Measurements from ENCODE around the gene TOMM5.
"Not testable (repeated sequence)": the region's sequence is repeated elsewhere in the genome, so short reads cannot be mapped to it uniquely, and the experiment has no call there.

TOMM5 gene

DNA sequence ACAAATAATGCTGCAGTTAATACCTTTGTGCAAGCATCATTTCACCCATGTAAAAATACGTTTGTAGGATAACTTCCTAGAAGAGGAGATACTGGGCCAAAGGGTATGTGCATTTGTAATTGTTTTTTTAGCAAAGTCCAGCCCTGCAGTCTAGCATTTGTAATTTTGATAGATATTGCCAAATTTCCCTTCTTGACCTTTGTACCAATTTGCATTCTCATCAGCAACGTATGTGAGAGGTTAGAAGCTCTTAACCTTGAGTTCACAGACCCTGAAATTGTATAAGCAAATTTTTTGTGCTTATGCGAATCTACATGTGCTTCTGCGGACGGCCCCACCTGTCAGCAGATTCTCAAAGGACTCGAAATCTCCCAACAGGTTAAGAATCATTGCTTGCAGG, 18.6 kb upstream of the TOMM5 start:
- DNase-seq: no peak

- no peak for DNase-seq
Measured at GRCh38 chr9:37609735-37610397, 17.5 kb upstream of the TOMM5 start.

DNA sequence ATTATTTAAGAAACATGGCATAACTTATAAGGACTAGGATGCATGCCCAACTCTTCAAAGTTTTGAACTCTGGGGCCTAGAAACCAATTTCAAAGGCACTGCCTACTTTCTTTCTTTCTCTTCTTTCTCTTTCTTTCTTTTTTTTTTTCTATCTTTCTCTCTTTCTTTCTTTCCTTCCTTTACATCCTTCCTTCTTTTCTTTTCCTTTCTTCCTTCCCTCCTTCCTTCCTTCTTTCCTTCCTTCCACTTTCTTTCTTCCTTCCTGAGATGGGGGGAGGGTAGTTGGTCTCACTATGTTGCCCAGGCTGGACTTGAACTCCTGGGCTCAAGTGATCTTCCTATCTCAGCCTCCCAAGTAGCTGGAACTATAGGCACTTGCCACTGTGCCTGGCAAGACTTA, 15.9 kb upstream of the TOMM5 start:
- DNase-seq: no peak

- no peak for DNase-seq
Measured at GRCh38 chr9:37604296-37604695, 11.9 kb upstream of the TOMM5 start.

DNA sequence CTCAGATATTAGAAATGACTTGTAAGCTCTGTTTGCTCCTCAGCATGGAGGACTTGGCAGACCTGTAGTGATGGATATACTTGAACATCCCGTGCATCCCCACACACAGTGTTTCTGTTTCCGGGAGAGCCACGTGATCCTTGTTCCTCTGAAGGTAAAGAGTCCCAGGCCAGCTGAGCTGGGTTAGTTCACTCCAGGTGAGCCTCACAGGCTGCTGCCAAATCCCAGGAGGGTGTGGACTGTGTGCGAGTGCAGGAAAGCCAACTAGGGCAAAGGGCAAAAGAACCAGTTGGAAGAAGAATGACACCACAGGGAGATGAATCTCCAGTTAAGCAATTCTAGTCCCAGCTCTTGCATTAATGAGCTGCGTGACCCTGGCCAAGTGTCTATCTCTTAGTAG, 10.4 kb upstream of the TOMM5 start:
- DNase-seq: no peak

DNA sequence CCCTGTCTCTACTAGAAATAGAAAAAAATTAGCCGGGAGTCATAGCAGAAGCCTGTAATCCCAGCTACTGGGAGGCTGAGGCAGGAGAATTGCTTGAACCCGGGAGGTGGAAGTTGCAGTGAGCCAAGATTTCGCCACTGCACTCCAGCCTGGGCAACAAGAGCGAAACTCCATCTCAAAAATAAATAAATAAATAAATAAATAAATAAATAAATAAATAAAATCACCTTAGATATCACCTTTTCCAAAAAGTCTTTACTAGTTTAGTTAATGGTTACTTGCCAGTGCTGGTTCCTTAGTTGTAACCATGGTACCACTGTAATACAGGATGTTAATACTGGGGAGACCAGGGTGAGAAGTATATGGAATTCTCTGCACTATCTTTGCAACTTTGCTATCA, 9.7 kb upstream of the TOMM5 start:
- not testable (repeated sequence) for DNase-seq

- DNase-seq: no peak
Measured at GRCh38 chr9:37596504-37596903, 4.1 kb upstream of the TOMM5 start.

DNA sequence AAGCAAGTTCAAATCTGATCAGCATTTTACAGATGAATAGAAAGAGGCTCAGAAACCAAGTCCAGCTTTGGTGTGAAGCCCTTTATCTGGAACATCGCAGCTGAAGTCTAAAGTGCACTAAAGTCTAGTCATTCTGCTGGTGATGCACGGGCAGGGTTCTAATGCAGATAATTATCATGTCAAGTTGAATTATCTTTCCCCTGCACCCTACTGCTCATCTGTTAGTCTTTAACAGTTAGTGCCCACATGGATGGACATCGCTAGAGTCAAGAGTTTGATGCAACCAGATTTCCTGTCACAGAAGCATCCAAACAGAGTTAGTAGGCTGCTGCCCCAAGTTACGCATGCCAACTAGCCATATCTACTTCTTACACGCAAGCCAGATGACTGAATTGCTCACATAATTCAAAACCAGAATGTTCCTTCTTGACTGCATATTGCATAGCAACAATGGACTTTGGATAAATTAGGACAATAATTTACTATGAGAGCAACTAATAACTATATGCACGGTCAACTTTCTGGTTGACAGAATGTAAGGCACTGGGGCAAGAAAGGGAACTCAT, 1.6 kb upstream of the TOMM5 start:
- no peak for DNase-seq

DNA sequence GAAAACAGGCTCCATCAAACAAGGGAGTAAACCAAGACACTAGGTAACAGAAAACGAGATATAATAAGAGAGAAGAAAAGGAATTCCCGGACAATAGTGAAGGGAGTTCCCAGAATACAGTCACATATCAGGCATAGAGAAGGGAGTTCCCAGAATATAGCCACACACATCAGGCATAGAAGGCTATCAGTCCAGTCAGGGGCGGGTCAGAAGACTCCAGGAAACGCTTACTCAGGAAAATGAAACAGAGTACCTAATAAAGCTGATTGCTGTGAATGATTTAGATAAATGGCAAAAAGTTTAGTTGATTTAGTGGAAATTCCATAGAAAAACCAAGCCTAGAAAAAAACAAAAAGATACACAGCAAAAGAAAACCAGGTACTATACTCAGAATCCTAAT, 4.9 kb downstream of the TOMM5 start:
- DNase-seq: no peak

DNA sequence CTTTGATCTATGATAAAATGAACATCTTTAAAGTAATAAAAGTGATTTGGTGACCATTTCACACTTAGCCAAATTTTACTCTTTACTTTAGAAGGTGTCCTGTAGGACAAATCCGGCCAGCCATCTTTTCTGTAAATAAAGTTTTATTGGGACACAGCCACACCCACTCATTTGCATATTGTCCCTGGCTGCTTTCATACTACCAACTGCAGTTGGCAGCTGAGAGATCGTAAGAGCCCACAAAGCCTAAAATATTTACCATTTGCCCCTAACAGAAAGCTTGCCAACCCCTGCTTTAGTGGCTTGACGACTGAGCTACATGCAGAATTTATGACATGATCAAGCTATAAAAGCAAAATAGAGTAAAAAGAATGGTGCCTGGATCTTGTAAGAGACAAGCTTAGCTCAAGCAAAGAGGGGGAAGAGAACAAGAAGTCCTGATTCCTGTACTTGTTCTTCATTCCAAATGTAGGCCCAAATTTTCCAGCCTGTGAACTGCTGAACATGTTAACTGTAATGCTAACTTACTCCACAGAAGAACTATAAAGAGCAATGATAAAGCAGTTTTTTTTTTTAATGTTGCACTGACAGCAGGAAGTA, 8.8 kb downstream of the TOMM5 start:
- DNase-seq: no peak

GRCh38 chr9:37582548-37583157, 9.7 kb downstream of the TOMM5 start:
- peak; percentile 26 for DNase-seq

GRCh38 chr9:37575921-37576721, 16.3 kb downstream of the TOMM5 start, which contains the start of gene FBXO10:
FBXO10 (minus strand) TSS chr9:37576380; CDS start chr9:37541768, 34,612 bp downstream.
- peak; percentile 35 for DNase-seq

- no peak for DNase-seq
Measured at GRCh38 chr9:37575511-37575914, 16.9 kb downstream of the TOMM5 start.

GRCh38 chr9:37575001-37575400, 17.4 kb downstream of the TOMM5 start:
- no peak for DNase-seq

DNA sequence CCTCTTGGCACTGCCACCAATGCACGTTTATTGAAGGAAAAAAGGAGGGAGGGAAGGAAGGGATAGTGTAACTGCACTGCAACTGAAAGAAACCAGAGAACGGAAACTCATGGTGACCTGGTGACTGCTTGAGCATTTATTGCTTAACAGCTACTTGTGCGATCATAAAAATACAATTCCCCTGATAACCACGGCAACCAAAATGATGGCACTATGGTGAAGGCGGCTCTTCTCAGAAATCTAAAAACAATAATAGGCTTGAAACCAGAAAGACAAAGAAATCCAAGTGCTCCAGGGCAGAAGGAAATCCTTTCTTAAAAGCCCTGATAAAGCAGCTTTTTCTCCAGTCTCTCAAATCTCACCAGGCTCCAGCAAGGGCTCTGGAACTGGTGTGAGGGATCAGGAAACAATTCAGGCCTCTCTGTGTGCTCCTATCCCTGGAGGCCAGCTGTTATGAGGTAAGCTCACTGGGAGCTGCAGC, 18.1 kb downstream of the TOMM5 start:
- DNase-seq: no peak

DNA sequence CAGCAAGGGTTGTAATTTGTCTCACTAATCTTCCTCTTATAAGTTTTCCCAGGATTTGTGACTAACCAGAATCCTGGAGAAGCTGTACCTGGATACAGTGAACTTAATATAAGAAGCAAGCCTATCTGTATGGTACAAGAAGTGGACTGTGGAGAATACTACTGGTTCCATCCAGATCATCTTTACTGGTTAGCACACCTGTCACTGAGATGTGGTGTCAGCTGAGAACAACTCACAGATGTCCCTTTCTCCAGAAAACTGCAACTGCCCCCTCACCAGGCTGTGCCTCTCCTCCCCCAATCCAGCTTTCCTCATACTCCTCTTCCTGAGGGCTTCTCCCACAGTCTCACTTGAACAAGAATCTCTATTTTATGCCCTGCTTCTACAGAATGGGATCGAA, 21.1 kb downstream of the TOMM5 start:
- DNase-seq: no peak

DNA sequence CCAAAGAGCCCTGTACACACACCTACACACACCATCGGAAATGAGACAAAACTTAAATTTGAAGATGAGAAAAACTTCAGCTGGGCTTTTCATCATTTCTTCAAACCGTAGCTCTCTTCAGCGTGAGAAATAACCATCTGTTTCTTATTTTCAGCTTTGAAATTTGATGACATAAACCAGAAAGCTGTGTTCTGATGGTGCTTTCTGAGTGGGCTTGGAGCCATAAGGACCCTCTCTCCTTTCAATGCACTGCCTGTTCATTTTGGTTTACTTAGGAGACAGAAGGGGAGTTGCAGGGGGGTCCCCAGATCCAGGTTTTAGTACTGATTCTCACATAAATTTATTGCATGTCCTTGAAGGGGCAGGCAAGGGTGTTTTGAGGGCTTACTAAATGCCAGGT, 25.7 kb downstream of the TOMM5 start:
- no peak for DNase-seq

- DNase-seq: no peak
Measured at GRCh38 chr9:37565661-37566618, 26.5 kb downstream of the TOMM5 start.

DNA sequence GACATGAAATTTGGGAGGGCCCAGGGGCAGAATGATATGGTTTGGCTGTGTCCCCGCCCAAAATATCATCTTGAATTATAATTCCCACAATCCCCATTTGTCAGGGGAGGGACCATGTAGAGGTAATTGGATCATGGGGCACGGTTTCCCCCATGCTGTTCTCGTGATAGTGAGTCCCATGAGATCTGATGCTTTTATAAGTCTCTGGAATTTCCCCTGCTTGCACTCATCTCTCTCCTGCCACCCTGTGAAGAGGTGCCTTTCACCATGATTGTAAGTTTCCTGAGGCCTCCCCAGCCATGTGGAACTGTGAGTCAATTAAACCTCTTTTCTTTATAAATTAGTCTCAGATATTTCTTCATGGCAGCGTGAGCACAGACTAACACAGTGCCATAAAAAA, 27.5 kb downstream of the TOMM5 start:
- no peak for DNase-seq

- no peak for DNase-seq
Measured at GRCh38 chr9:37563806-37564513, 28.4 kb downstream of the TOMM5 start.

GRCh38 chr9:37562826-37563225, 29.6 kb downstream of the TOMM5 start:
- no peak for DNase-seq
